Thyroid gland (tissue), 4 donors: ENCODE data around the gene PAM. TPM values are rescaled to one million over a fixed set of nuclear protein-coding genes. Genes with fewer than 3 reads are reported as not detected.

Experiments used
- DNase-seq, 2 donors: peaks; one replicate each; pipeline ENCODE4 v3.0.0-alpha.2; 2019
- H3K27ac ChIP-seq, 3 donors: fragments of 200-600 bp; sonication (generic); 1 replicate in 2 of 3; 2 replicates in 1 of 3; pipeline ENCODE4 v1.5.1; 2016 to 2019; ENCODE audit warnings: mild to moderate bottlenecking in 1 of 3, moderate library complexity in 1 of 3
- H3K27me3 ChIP-seq: fragments of 200-600 bp; sonication (generic); one replicate; pipeline ENCODE4 v1.5.1; 2019
- H3K36me3 ChIP-seq, 2 donors: fragments of 200-600 bp; sonication (generic); one replicate each; pipeline ENCODE4 v1.5.1; 2016 to 2019
- H3K4me1 ChIP-seq, 2 donors: fragments of 200-600 bp; sonication (generic); one replicate each; pipeline ENCODE4 v1.5.1; 2017 to 2019
- H3K4me3 ChIP-seq, 3 donors: fragments of 200-600 bp; sonication (generic); replicated peaks in 1 of 3; 1 replicate in 2 of 3; 2 replicates in 1 of 3; pipeline ENCODE4 v1.5.1; 2016; ENCODE audit warnings: mild to moderate bottlenecking in 1 of 3
- H3K9me3 ChIP-seq: fragments of 200-600 bp; sonication (generic); one replicate; pipeline ENCODE4 v1.5.1; 2017
- CTCF ChIP-seq, 6 experiments: fragments of 200-600 bp in 3 of 6; fragments of 450-650 bp in 3 of 6; sonication (generic) in 3 of 6; IDR thresholded peaks; one replicate each; pipeline ENCODE4 v1.5.1; 2016 to 2019; ENCODE audit warnings: antibody characterized with exemption in 6 of 6, mild to moderate bottlenecking in 2 of 6, inconsistent platforms in 1 of 6, moderate library complexity in 1 of 6
- POLR2A ChIP-seq, 2 donors: fragments of 450-650 bp; IDR thresholded peaks; one replicate each; pipeline ENCODE4 v1.6.1; 2017; ENCODE audit warnings: antibody characterized with exemption in 2 of 2, mild to moderate bottlenecking in 2 of 2, moderate library complexity in 1 of 2
- WGBS, 2 donors: methylation state at CpG; one replicate each; pipeline ENCODE4 v1.1.5; 2017; 5-methylcytosine and 5-hydroxymethylcytosine counted together
- intact Hi-C: fragments of 100-400 bp; cut with DNase I; formaldehyde crosslinking; loops from one replicate; pipeline ENCODE4 v1.15.1; 2023
- total RNA-seq, 4 donors: library from RNA; depleted of rRNA; stranded (reverse); fragments of >200 nt; gene quantifications; one replicate each; pipeline ENCODE4 v1.2.3, GENCODE V29; 2016

Gene PAM
- total RNA-seq, 4 donors from 2014 or later, result 175 to 250 (median 202) TPM

- Histone ChIP-seq H3K4me1 (no peaks in the 10 kb centered on the region), H3K4me3 (no peak overlapping the region)
- 66% methylated on average over 1 of the region's 1 CpG for WGBS, 2 donors
Measured at GRCh38 chr5:102958481-102959011, 203.4 kb downstream of the PAM start.

GRCh38 chr5:102959055-102959454 lies 203.9 kb downstream of the PAM start:
- WGBS, 2 donors, result 68% methylated on average over 1 of the region's 1 CpG
- TF ChIP-seq CTCF (IDR thresholded peaks at IDR 0.05) (no peak), POLR2A (IDR thresholded peaks at IDR 0.05) (no peak)
- Histone ChIP-seq H3K4me3 (no peak overlapping the region), H3K4me1 (no peaks in the 10 kb centered on the region), H3K27ac (no peak overlapping the region), H3K27me3 (no peaks in the 10 kb centered on the region), H3K9me3 (no peaks in the 10 kb centered on the region), H3K36me3 (no peaks in the 10 kb centered on the region)
- intact Hi-C loops, result no loop called here
- DNase-seq, result no peak

More at GRCh38 chr5:102958481-102959011, 203.4 kb downstream of the PAM start:
- Histone ChIP-seq H3K9me3 (no peaks in the 10 kb centered on the region), H3K36me3 (no peaks in the 10 kb centered on the region), H3K27ac (no peak overlapping the region), H3K27me3 (no peaks in the 10 kb centered on the region)
- no peak for TF ChIP-seq POLR2A (IDR thresholded peaks at IDR 0.05)
- TF ChIP-seq CTCF (IDR thresholded peaks at IDR 0.05), result no peak
- intact Hi-C loops, result no loop called here
- no peak for DNase-seq

GRCh38 chr5:102961671-102962070 lies 206.6 kb downstream of the PAM start:
- Histone ChIP-seq H3K4me3 (no peak overlapping the region), H3K9me3 (no peaks in the 10 kb centered on the region), H3K36me3 (no peaks in the 10 kb centered on the region), H3K4me1 (no peaks in the 10 kb centered on the region), H3K27me3 (no peaks in the 10 kb centered on the region), H3K27ac (no peak overlapping the region)
- intact Hi-C loops, result no loop called here
- DNase-seq, result no peak
- TF ChIP-seq POLR2A (IDR thresholded peaks at IDR 0.05), result no peak
- no peak for TF ChIP-seq CTCF (IDR thresholded peaks at IDR 0.05)
- 38 to 43% methylated on average over 4 of the region's 4 CpGs for WGBS, 2 donors

- Histone ChIP-seq H3K36me3 (no peaks in the 10 kb centered on the region), H3K9me3 (no peaks in the 10 kb centered on the region), H3K27me3 (no peaks in the 10 kb centered on the region), H3K4me1 (no peaks in the 10 kb centered on the region), H3K27ac (no peak overlapping the region), H3K4me3 (no peak overlapping the region)
- intact Hi-C loops, result no loop called here
- no peak for TF ChIP-seq POLR2A (IDR thresholded peaks at IDR 0.05)
- TF ChIP-seq CTCF (IDR thresholded peaks at IDR 0.05), result no peak
- DNase-seq, result no peak
- WGBS, 2 donors, result 94 to 95% methylated on average over 1 of the region's 1 CpG
Measured at GRCh38 chr5:102965653-102966052, 210.5 kb downstream of the PAM start.

GRCh38 chr5:102969641-102970040 lies 214.5 kb downstream of the PAM start:
- intact Hi-C loops, result no loop called here
- Histone ChIP-seq H3K4me3 (no peak overlapping the region), H3K4me1 (no peaks in the 10 kb centered on the region), H3K36me3 (no peaks in the 10 kb centered on the region), H3K9me3 (no peaks in the 10 kb centered on the region), H3K27me3 (no peaks in the 10 kb centered on the region), H3K27ac (no peak overlapping the region)
- 86 to 91% methylated on average over 3 of the region's 3 CpGs for WGBS, 2 donors
- TF ChIP-seq CTCF (IDR thresholded peaks at IDR 0.05), result no peak
- no peak for DNase-seq
